ENCODE measurements around the gene ZBTB26. TPM values are rescaled to one million over a fixed set of nuclear protein-coding genes. Genes with fewer than 3 reads are reported as not detected.

ZBTB26 gene
- total and polyA plus RNA-seq, 10 of the 15 experiments (the other 5 are each of a cell fraction or from before 2014, with no cell fraction given) = 1.8 to 19.5 (median 4.5) TPM

DNA sequence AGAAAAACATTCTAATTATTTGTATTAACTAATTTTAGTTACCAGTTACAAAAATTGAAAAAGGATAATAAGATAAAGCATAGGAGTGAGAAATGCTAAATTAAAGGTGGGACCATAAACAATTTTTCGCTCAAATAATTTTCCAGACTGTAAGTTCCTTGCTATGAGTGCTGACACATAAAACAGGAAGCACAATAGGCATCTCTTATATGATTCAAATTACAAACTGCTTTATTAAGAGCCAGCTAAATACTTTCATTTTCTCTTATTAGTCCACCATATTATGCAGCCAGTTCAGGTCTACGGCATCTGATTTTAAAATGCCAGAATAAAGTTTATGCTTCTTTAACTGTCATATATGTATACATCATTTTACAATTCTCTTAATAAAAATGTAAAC, 30.5 kb downstream of the ZBTB26 start (continued):
- TF ChIP-seq, protein P1, sequence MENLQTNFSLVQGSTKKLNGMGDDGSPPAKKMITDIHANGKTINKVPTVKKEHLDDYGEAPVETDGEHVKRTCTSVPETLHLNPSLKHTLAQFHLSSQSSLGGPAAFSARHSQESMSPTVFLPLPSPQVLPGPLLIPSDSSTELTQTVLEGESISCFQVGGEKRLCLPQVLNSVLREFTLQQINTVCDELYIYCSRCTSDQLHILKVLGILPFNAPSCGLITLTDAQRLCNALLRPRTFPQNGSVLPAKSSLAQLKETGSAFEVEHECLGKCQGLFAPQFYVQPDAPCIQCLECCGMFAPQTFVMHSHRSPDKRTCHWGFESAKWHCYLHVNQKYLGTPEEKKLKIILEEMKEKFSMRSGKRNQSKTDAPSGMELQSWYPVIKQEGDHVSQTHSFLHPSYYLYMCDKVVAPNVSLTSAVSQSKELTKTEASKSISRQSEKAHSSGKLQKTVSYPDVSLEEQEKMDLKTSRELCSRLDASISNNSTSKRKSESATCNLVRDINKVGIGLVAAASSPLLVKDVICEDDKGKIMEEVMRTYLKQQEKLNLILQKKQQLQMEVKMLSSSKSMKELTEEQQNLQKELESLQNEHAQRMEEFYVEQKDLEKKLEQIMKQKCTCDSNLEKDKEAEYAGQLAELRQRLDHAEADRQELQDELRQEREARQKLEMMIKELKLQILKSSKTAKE (IDR thresholded peaks at IDR 0.05; ENCODE audit: low read depth, poor library complexity, severe bottlenecking) = no peak
- TF ChIP-seq RAD51 (IDR thresholded peaks at IDR 0.05) (0 out of 2 replicates have a peak, but pooled peaks have one; percentile 29), BCL11A (IDR thresholded peaks at IDR 0.05; ENCODE audit: low read depth, low read length) (no peak), EED (IDR thresholded peaks at IDR 0.05; ENCODE audit: low read depth) (no peak), ESRRA (IDR thresholded peaks at IDR 0.05; ENCODE audit: low read length) (no peak), SMARCA5 (IDR thresholded peaks at IDR 0.05) (no peak), WRNIP1 (IDR thresholded peaks at IDR 0.05; ENCODE audit: borderline replicate concordance, low read depth, low read length) (no peak), ZNF24 (IDR thresholded peaks at IDR 0.05) (no peak), IKZF1 (conservative IDR thresholded peaks at IDR 0.05) (no peak)

DNA sequence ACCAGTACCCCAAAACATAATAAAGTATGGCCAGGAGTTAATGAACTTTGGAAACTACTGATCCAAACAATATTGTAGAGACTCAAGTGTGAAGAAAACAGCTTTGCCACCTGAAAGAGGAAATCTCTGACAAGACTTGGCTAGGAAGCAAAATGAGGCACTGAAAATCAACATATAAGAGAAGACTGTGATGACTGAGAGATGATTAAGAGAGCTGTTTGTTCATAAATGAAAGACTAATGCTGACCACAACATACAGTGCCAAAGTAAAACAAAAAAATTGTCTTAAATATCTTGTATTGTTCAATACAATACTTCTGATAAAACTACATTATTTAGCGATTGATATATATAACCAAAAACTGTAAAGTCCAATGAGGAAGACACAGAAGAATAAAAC, 33.3 kb downstream of the ZBTB26 start:
- Histone ChIP-seq H3K27me3 (replicated peaks in 1 of 2; ENCODE audit: control insufficient read depth in 2 of 2, insufficient read depth in 2 of 2, low read length in 1 of 2) (no peaks in the 10 kb centered on the region), H3K36me3 (ENCODE audit: control insufficient read depth in 2 of 2, insufficient read depth in 2 of 2, low read length in 1 of 2) (peaks cover 0 to 8% of the 10 kb centered on the region in 2 experiments; a peak in 3 of 4 replicates), H3K9me3 (replicated peaks; ENCODE audit: control insufficient read depth, insufficient read depth, low read length) (no peaks in the 10 kb centered on the region), H4K20me1 (ENCODE audit: control insufficient read depth, insufficient read depth) (no peaks in the 10 kb centered on the region), H3K27ac (ENCODE audit: control insufficient read depth, insufficient read depth) (no peak overlapping the region), H3K4me3 (no peak overlapping the region), H3K9ac (ENCODE audit: control insufficient read depth, insufficient read depth, low read length) (no peak overlapping the region), H2AFZ (ENCODE audit: control insufficient read depth, low read depth, low read length) (no peak overlapping the region), H3K79me2 (ENCODE audit: control insufficient read depth, insufficient read depth, low read length) (peaks cover 50% of the 10 kb centered on the region), H3K4me1 (ENCODE audit: control insufficient read depth, insufficient read depth, low read length) (peaks cover 6% of the 10 kb centered on the region), H3K4me2 (ENCODE audit: control insufficient read depth, insufficient read depth) (no peak overlapping the region)
- RAD21 ChIA-PET (ENCODE audit: unreplicated experiment) = interaction anchor here (1.3 kb wide), 1 partner anchor 93 kb away, joined by 3 read pairs; no protein-coding TSS in a partner anchor
- ATAC-seq (peak; percentile 10; the same call in 1 of the 3 replicates), DNase-seq (ENCODE audit: low read depth, low spot score) (no peak), FAIRE-seq (no peak)
- SMC1A ChIA-PET (ENCODE audit: uncharacterized antibody, unreplicated experiment) = interaction anchor here (0.7 to 3.4 kb wide), 7 partner anchors 15 to 102 kb away, joined by 3 to 10 read pairs (median 4); partner anchors contain the start of genes PDCL and ZBTB6
- CTCF ChIA-PET = interaction anchor here (1.1 to 2.9 kb wide), 5 partner anchors 11 to 451 kb away, joined by 3 to 12 read pairs (median 5); no protein-coding TSS in a partner anchor
- POLR2A ChIA-PET = interaction anchor here (1.1 to 1.8 kb wide), 2 partner anchors 13 to 15 kb away, joined by 3 to 4 read pairs; no protein-coding TSS in a partner anchor
- 95% methylated on average over 1 of the region's 1 CpG for WGBS (ENCODE audit: insufficient coverage, insufficient replicate concordance, low lambda C conversion rate, missing lambda C conversion rate)
- in situ Hi-C loops (cut with MboI) (no loop called here), intact Hi-C loops (cut with micrococcal nuclease; ENCODE audit: unreplicated experiment) (loop anchor here (2.0 kb wide), 1 partner anchor 93 kb away; no protein-coding TSS in a partner anchor)
- TF ChIP-seq POLR2AphosphoS5 (IDR thresholded peaks at IDR 0.05; ENCODE audit: low read length) = no peak
- TF ChIP-seq POU2F2 (IDR thresholded peaks at IDR 0.05; ENCODE audit: borderline replicate concordance, low read depth, low read length) = no peak
- no peak for TF ChIP-seq SRF (IDR thresholded peaks at IDR 0.05; ENCODE audit: low read depth in 2 of 2, low read length in 2 of 2)
- no peak for TF ChIP-seq RAD51 (IDR thresholded peaks at IDR 0.05)
- no peak for TF ChIP-seq RB1 (IDR thresholded peaks at IDR 0.05; ENCODE audit: borderline replicate concordance)
- no peak for TF ChIP-seq BMI1 (IDR thresholded peaks at IDR 0.05; ENCODE audit: borderline replicate concordance)
- TF ChIP-seq POLR2AphosphoS2 (IDR thresholded peaks at IDR 0.05; ENCODE audit: low read depth, low read length) = no peak
- TF ChIP-seq MTA2 (IDR thresholded peaks at IDR 0.05; ENCODE audit: low read depth) = no peak
- TF ChIP-seq STAT3 (IDR thresholded peaks at IDR 0.05; ENCODE audit: low read depth, low read length) = no peak
- BruUV-seq (replicated peaks) = no TSS peak
